Left lung (tissue), 10 donors: ENCODE results near the gene CYP17A1. TPM values are rescaled to one million over a fixed set of nuclear protein-coding genes. Genes with fewer than 3 reads are reported as not detected.
A peak's percentile ranks its signal among the peaks of the same experiment; 100 is the strongest.
"Not testable (repeated sequence)": the region's sequence is repeated elsewhere in the genome, so short reads cannot be mapped to it uniquely, and the experiment has no call there.

Experiments
- ATAC-seq: fragments of 200-7000 bp; cut with Tn5 transposase; one replicate; pipeline ENCODE4 v1.9.1; 2020; ENCODE audit warnings: moderate library complexity
- DNase-seq, 4 donors: peaks; one replicate each; pipeline ENCODE4 v3.0.0-alpha.2; 2013 to 2020
- H3K27ac ChIP-seq, 2 donors: fragments of 200-600 bp; sonication (generic) in 1 of 2; one replicate each; pipeline versions ENCODE4 v1.5.0 to v1.8.0; 2020 to 2021
- H3K27me3 ChIP-seq, 2 donors: fragments of 200-600 bp; sonication (generic) in 1 of 2; one replicate each; pipeline versions ENCODE4 v1.5.0 to v1.8.0; 2020 to 2021
- H3K36me3 ChIP-seq, 2 donors: fragments of 200-600 bp; sonication (generic) in 1 of 2; one replicate each; pipeline versions ENCODE4 v1.5.0 to v1.8.0; 2020 to 2021
- H3K4me1 ChIP-seq, 2 donors: fragments of 200-600 bp; one replicate each; pipeline ENCODE4 v1.8.0; 2021
- H3K4me3 ChIP-seq, 2 donors: fragments of 200-600 bp; sonication (generic) in 1 of 2; one replicate each; pipeline versions ENCODE4 v1.5.0 to v1.8.0; 2020 to 2021; ENCODE audit warnings: mild to moderate bottlenecking in 1 of 2
- H3K9me3 ChIP-seq, 2 donors: fragments of 200-600 bp; sonication (generic) in 1 of 2; one replicate each; pipeline versions ENCODE4 v1.5.0 to v1.8.0; 2020 to 2021
- intact Hi-C, 2 donors: fragments of 100-400 bp; cut with DNase I; formaldehyde crosslinking; loops; one replicate each; pipeline versions ENCODE4 v1.11.2 to v1.14.2; 2022
- polyA plus RNA-seq, 6 donors: library from polyadenylated mRNA; unstranded; fragments of 120-200 nt; gene quantifications; one replicate each; pipeline ENCODE4 v1.2.1, GENCODE V29; 2013; ENCODE audit not compliant: insufficient read length in 6 of 6
- total RNA-seq, 2 donors: library from RNA; stranded (reverse); fragmentation: NEBNext Ultra II Directional; extraction: Animal tissue kit (Norgen Biotek cat#: 25700); gene quantifications; one replicate each; pipeline ENCODE4 v1.2.1, GENCODE V29; 2021
- TF ChIP-seq, protein P1 (sequence below), 2 donors: fragments of 200-600 bp; sonication (generic) in 1 of 2; IDR thresholded peaks; one replicate each; pipeline versions ENCODE4 v1.5.0 to v1.8.0; 2021; ENCODE audit warnings: antibody characterized with exemption in 2 of 2
- donor health status: DM: no; HTN: yes; CAD: no.
- donor health status: DM: no; HTN: no; CAD: no.

The CYP17A1 gene
- total and polyA plus RNA-seq, 8 donors: 0.28 to 2.1 (median 0.55) TPM; not detected in 2

DNA sequence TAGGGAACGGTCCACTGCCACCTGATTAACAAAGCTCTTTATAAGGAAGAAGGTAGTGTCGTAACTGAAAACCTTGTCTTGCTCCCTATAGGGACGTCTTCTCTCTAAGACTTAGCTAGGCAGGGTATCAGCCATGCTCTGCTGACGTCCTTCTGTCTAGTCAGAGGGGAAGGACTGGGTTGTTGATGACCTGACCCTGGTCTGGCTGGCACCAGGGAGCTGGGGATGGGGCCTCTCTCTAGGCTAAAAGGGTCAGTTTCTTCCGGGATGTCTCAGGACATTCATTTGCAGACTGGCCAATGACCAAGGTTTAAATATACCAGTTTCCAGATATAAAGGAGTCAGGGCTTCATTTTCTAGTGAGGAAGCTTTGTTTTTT, 9.6 kb downstream of the CYP17A1 start:
- ATAC-seq (no peak), DNase-seq (no peak)
- TF ChIP-seq, protein P1, sequence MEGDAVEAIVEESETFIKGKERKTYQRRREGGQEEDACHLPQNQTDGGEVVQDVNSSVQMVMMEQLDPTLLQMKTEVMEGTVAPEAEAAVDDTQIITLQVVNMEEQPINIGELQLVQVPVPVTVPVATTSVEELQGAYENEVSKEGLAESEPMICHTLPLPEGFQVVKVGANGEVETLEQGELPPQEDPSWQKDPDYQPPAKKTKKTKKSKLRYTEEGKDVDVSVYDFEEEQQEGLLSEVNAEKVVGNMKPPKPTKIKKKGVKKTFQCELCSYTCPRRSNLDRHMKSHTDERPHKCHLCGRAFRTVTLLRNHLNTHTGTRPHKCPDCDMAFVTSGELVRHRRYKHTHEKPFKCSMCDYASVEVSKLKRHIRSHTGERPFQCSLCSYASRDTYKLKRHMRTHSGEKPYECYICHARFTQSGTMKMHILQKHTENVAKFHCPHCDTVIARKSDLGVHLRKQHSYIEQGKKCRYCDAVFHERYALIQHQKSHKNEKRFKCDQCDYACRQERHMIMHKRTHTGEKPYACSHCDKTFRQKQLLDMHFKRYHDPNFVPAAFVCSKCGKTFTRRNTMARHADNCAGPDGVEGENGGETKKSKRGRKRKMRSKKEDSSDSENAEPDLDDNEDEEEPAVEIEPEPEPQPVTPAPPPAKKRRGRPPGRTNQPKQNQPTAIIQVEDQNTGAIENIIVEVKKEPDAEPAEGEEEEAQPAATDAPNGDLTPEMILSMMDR (IDR thresholded peaks at IDR 0.05): no peak
- H3K27ac ChIP-seq: no peak overlapping the region
- no peaks in the 10 kb centered on the region for H3K9me3 ChIP-seq
- H3K4me1 ChIP-seq: no peaks in the 10 kb centered on the region
- no peaks in the 10 kb centered on the region for H3K27me3 ChIP-seq
- H3K36me3 ChIP-seq: no peaks in the 10 kb centered on the region
- no peak overlapping the region for H3K4me3 ChIP-seq
- intact Hi-C loops: no loop called here

DNA sequence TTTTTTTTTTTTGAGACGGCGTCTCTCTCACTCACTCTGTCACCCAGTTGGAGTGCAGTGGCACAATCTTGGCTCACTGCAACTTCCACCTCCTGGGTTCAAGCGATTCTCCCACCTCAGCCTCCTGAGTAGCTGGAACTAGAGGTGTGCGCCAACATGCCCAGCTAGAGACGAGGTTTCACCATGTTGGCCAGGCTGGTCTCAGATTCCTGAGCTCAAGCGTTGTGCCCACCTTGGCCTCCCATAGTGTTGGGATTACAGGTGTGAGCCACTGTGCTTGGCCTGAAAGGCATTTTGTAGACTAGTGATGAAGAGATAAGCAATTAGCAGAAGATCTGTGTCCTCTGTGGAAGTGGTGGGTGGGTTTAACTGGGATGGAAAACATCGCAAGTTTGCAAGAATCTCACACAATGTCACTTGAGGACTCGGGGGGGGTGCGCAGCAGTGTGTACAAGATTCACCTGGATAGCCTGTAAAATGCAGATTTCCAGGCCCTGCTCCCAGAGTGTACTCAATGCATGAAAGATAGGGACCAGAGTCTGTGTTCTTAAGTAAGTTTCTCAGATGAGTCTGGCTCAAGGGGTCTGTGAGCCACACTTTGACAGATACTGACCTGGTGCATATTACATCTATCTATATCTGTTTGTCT, 10.9 kb downstream of the CYP17A1 start:
- ATAC-seq (no peak), DNase-seq (no peak)
- TF ChIP-seq, protein P1 (IDR thresholded peaks at IDR 0.05): no peak
- H3K27me3 ChIP-seq: no peaks in the 10 kb centered on the region
- intact Hi-C loops: no loop called here
- H3K9me3 ChIP-seq: no peaks in the 10 kb centered on the region
- no peak overlapping the region for H3K4me3 ChIP-seq
- no peak overlapping the region for H3K27ac ChIP-seq
- H3K36me3 ChIP-seq: no peaks in the 10 kb centered on the region
- H3K4me1 ChIP-seq: no peaks in the 10 kb centered on the region

DNA sequence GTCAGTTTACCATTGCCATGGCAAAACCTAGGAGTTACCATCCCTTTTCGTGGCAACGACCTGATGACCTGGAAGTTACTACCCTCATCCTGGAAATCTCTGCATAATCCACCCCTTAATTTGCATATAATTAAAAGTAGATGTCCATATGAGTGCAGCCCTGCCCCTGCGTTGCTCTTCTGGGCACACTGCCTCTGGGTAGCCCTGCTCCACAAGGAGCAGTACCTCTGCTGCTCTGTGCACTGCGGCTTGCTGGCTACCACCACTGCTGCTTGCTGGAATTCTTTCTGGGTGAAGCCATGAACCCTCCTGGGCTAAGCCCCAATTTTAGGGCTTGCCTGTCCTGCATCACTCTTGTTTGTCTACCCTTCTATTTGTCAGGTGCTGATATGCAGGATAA, 12.5 kb downstream of the CYP17A1 start:
- Histone ChIP-seq H3K27me3 (no peaks in the 10 kb centered on the region), H3K4me1 (peaks cover 0 to 3% of the 10 kb centered on the region in 2 donors), H3K36me3 (no peaks in the 10 kb centered on the region), H3K4me3 (no peak overlapping the region), H3K27ac (no peak overlapping the region), H3K9me3 (no peaks in the 10 kb centered on the region)
- intact Hi-C loops: no loop called here
- ATAC-seq (no peak), DNase-seq (no peak)
- TF ChIP-seq, protein P1 (IDR thresholded peaks at IDR 0.05): no peak

DNA sequence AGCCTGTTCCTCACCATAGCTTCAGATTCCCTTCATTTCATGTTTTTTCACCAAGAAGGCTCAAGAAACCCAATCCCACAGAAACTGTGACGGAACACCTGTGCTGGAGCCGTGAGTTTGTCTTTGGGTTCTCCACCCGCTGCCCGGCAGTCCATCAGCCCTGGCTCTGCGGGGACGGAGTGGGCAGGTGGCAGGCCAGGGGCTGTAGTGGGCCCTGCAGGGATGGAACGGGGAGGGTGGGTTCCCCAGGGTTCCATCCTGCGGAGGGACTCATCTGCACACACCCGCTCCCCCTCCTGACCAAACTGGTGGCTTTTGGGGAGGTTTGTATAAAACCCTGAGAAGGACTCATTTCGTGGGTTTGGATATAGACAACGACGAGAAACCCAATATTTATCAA, 15.0 kb downstream of the CYP17A1 start:
- no peak overlapping the region for H3K4me3 ChIP-seq
- no peak for ATAC-seq
- TF ChIP-seq, protein P1 (IDR thresholded peaks at IDR 0.05): no peak
- H3K27me3 ChIP-seq: no peaks in the 10 kb centered on the region
- intact Hi-C loops: no loop called here
- no peaks in the 10 kb centered on the region for H3K36me3 ChIP-seq
- no peak overlapping the region for H3K27ac ChIP-seq
- H3K4me1 ChIP-seq: peaks cover 0 to 16% of the 10 kb centered on the region in 2 donors
- no peak for DNase-seq
- no peaks in the 10 kb centered on the region for H3K9me3 ChIP-seq

DNA sequence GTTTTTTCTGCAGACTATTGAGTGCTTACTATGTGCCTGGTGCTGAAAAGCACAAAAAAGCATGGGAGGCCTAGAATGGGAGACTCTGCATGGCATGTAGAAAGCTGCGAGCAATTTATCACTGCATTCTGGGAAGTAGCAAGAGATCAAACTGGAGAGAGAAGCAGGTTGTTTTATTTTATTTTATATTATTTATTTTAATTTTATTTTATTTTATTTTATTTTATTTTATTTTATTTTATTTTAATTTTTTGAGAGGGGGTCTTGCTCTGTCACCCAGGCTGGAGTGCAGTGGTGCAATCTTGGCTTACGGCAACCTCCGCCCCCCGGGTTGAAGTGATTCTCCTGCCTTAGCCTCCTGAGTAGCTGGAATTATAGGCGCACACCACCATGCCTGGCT, 17.2 kb downstream of the CYP17A1 start:
- H3K9me3 ChIP-seq, H3K36me3 ChIP-seq, H3K27me3 ChIP-seq, ATAC-seq, H3K4me3 ChIP-seq, intact Hi-C loops, DNase-seq: not testable (repeated sequence)
- Histone ChIP-seq H3K4me1 (peaks cover 17 to 37% of the 10 kb centered on the region in 2 donors), H3K27ac (peak overlapping the region in 1 of 2 donors; percentile 78)

DNA sequence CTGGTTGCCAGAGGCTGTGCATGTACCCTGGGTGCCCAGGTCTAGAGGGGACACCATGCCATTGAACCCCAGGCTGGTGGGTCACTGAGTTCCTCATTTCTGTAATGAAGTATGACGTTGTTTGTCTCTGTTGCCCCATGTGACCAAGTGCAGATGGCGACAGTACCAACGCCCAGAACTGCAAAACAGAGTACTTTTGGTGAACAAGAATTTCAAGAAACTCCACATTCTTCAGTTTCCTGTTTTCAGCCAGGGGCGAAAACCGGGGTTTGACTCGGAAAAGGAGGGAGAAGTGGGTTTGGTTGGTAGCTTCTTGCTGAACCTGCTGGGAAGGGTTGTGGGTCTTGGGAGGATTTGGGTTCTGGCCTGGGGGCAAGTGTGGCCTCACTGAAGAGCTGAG, 18.2 kb downstream of the CYP17A1 start:
- Histone ChIP-seq H3K4me3 (no peak overlapping the region), H3K4me1 (peaks cover 24 to 46% of the 10 kb centered on the region in 2 donors), H3K27me3 (no peaks in the 10 kb centered on the region), H3K36me3 (peaks cover 0 to 12% of the 10 kb centered on the region in 2 donors), H3K27ac (peak overlapping the region; percentile 39 to 78), H3K9me3 (no peaks in the 10 kb centered on the region)
- peak; percentile 18 for ATAC-seq
- DNase-seq: peak in 2 of 4 donors; percentile 74 to 77
- intact Hi-C loops: loop anchor here in 1 of 2 donors (10.0 kb wide), 1 partner anchor 64 kb away; no protein-coding TSS in a partner anchor
- TF ChIP-seq, protein P1 (IDR thresholded peaks at IDR 0.05): no peak
